Kidney (tissue), 14 donors: Measurements from ENCODE around the gene PTEN. TPM values are rescaled to one million over a fixed set of nuclear protein-coding genes. Genes with fewer than 3 reads are reported as not detected.

Experiments used
- DNase-seq, 5 donors: peaks; one replicate each; pipeline ENCODE4 v3.0.0-alpha.2; 2013 to 2020
- FAIRE-seq: peaks from 2 replicates; lab custom pipeline; 2012; peaks lifted over from hg19 to GRCh38; lab: Jason Lieb, UNC
- H3K27ac ChIP-seq, 2 donors: one replicate each; pipeline ENCODE4 v1.7.0; 2013; ENCODE audit warnings: low read depth in 2 of 2, low read length in 2 of 2, inconsistent platforms in 1 of 2
- H3K27me3 ChIP-seq: one replicate; pipeline ENCODE4 v1.7.1; 2013; ENCODE audit warnings: low read length, inconsistent platforms; ENCODE audit not compliant: control insufficient read depth, insufficient read depth
- H3K36me3 ChIP-seq, 3 donors: one replicate each; pipeline versions ENCODE4 v1.7.0 to v1.7.1; 2013; ENCODE audit warnings: low read length in 3 of 3, control low read depth in 1 of 3, inconsistent platforms in 1 of 3; ENCODE audit not compliant: insufficient read depth in 3 of 3, control insufficient read depth in 2 of 3
- H3K4me1 ChIP-seq, 3 donors: one replicate each; pipeline versions ENCODE4 v1.7.0 to v1.7.1; 2013; ENCODE audit warnings: low read length in 3 of 3, inconsistent platforms in 1 of 3, low read depth in 1 of 3; ENCODE audit not compliant: control insufficient read depth in 2 of 3, insufficient read depth in 2 of 3
- H3K4me3 ChIP-seq, 3 donors: one replicate each; pipeline versions ENCODE4 v1.7.0 to v1.8.1; 2013; ENCODE audit warnings: low read length in 3 of 3, control low read depth in 1 of 3, inconsistent platforms in 1 of 3
- H3K9ac ChIP-seq, 3 donors: one replicate each; pipeline versions ENCODE4 v1.7.0 to v1.7.1; 2013; ENCODE audit warnings: low read length in 3 of 3, control low read depth in 1 of 3, inconsistent platforms in 1 of 3
- H3K9me3 ChIP-seq, 3 donors: one replicate each; pipeline versions ENCODE4 v1.7.0 to v1.7.1; 2013; ENCODE audit warnings: low read length in 3 of 3, control low read depth in 1 of 3, inconsistent platforms in 1 of 3; ENCODE audit not compliant: control insufficient read depth in 2 of 3, insufficient read depth in 1 of 3
- CTCF ChIP-seq: IDR thresholded peaks from 3 replicates; pipeline ENCODE4 v1.5.1; 2012; ENCODE audit warnings: mild to moderate bottlenecking, moderate library complexity, borderline replicate concordance; ENCODE audit not compliant: insufficient read depth; ENCODE audit errors: extremely low read depth
- intact Hi-C: fragments of 100-400 bp; cut with DNase I; formaldehyde crosslinking; loops from one replicate; pipeline ENCODE4 v1.11.1; 2022
- polyA plus RNA-seq: library from polyadenylated mRNA; stranded (reverse); fragments of 350-450 nt; fragmentation: Illumina TruSeq; extraction: RNeasy Lipid Tissue Mini Kit (QIAGEN cat#74804); gene quantifications from one replicate; pipeline ENCODE4 v1.2.3, GENCODE V29; 2014; ENCODE audit warnings: low read depth, low replicate concordance; ENCODE audit not compliant: insufficient read depth
- total RNA-seq: library from RNA; stranded (reverse); fragmentation: NEBNext Ultra II Directional; extraction: Animal tissue kit (Norgen Biotek cat#: 25700); gene quantifications from one replicate; pipeline ENCODE4 v1.2.1, GENCODE V29; 2021
- donor health status: control.
- donor health status: control.
- donor health status: control.
- donor health status: control.
- donor health status: control.
- donor health status: DM: yes; HTN: yes; CAD: no.
- donor health status: Normal renal cell carcinoma (clear cell type).

PTEN gene
- total and polyA plus RNA-seq, 2 donors from 2014 or later = 22.3 to 154 TPM

GRCh38 chr10:87873656-87874055 lies 10.2 kb downstream of the PTEN start:
- TF ChIP-seq CTCF = no peak
- H3K27ac ChIP-seq = no peak overlapping the region
- H3K9ac ChIP-seq = no peak overlapping the region
- no peaks in the 10 kb centered on the region for H3K9me3 ChIP-seq
- H3K4me1 ChIP-seq = peaks cover 0 to 3% (median 0%) of the 10 kb centered on the region in 3 donors
- no peaks in the 10 kb centered on the region for H3K27me3 ChIP-seq
- H3K36me3 ChIP-seq = no peaks in the 10 kb centered on the region
- DNase-seq = no peak
- no peak overlapping the region for H3K4me3 ChIP-seq
- FAIRE-seq = no peak
- intact Hi-C loops = no loop called here

- Histone ChIP-seq H3K36me3 (peaks cover 0 to 2% (median 0%) of the 10 kb centered on the region in 3 donors), H3K4me3 (no peak overlapping the region), H3K9me3 (no peaks in the 10 kb centered on the region), H3K27ac (no peak overlapping the region), H3K9ac (no peak overlapping the region), H3K27me3 (no peaks in the 10 kb centered on the region), H3K4me1 (no peaks in the 10 kb centered on the region)
- DNase-seq (no peak), FAIRE-seq (no peak)
- intact Hi-C loops = no loop called here
- TF ChIP-seq CTCF = no peak
These were observed 12.6 kb downstream of the PTEN start for GRCh38 chr10:87875929-87876571.

GRCh38 chr10:87878664-87879459 lies 15.4 kb downstream of the PTEN start:
- intact Hi-C loops = no loop called here
- no peak for TF ChIP-seq CTCF
- Histone ChIP-seq H3K4me3 (no peak overlapping the region), H3K9ac (no peak overlapping the region), H3K9me3 (no peaks in the 10 kb centered on the region), H3K36me3 (peaks cover 0 to 2% (median 0%) of the 10 kb centered on the region in 3 donors), H3K27ac (no peak overlapping the region), H3K4me1 (no peaks in the 10 kb centered on the region), H3K27me3 (no peaks in the 10 kb centered on the region)
- FAIRE-seq = peak; percentile 30
- DNase-seq = no peak
